ENCODE results near the gene BAHCC1.

The BAHCC1 gene

GRCh38 chr17:81378941-81379511, 16.2 kb upstream of the BAHCC1 start:
- TF ChIP-seq CTCF (IDR thresholded peaks at IDR 0.05; ENCODE audit: extremely low read depth, insufficient read depth, missing control alignments) = no peak
- in situ Hi-C loops (cut with MboI; ENCODE audit: low pct_unique_long_range_greater_than_20kb, low sequenced_read_pairs, unreplicated experiment) = no loop called here
- DNase-seq (ENCODE audit: low spot score) = no peak

- DNase-seq (ENCODE audit: low spot score) = no peak
- in situ Hi-C loops (cut with MboI; ENCODE audit: low pct_unique_long_range_greater_than_20kb, low sequenced_read_pairs, unreplicated experiment) = no loop called here
- no peak for TF ChIP-seq CTCF (IDR thresholded peaks at IDR 0.05; ENCODE audit: extremely low read depth, insufficient read depth, missing control alignments)
These were observed 15.7 kb upstream of the BAHCC1 start for GRCh38 chr17:81379523-81379942.

- TF ChIP-seq CTCF (IDR thresholded peaks at IDR 0.05; ENCODE audit: extremely low read depth, insufficient read depth, missing control alignments) = no peak
- no peak for DNase-seq (ENCODE audit: low spot score)
- in situ Hi-C loops (cut with MboI; ENCODE audit: low pct_unique_long_range_greater_than_20kb, low sequenced_read_pairs, unreplicated experiment) = no loop called here
These were observed 15.1 kb upstream of the BAHCC1 start for GRCh38 chr17:81380131-81380530.

GRCh38 chr17:81380666-81381518, 14.4 kb upstream of the BAHCC1 start:
- DNase-seq (ENCODE audit: low spot score) = no peak
- no peak for TF ChIP-seq CTCF (IDR thresholded peaks at IDR 0.05; ENCODE audit: extremely low read depth, insufficient read depth, missing control alignments)
- in situ Hi-C loops (cut with MboI; ENCODE audit: low pct_unique_long_range_greater_than_20kb, low sequenced_read_pairs, unreplicated experiment) = no loop called here

GRCh38 chr17:81381632-81382577, 13.4 kb upstream of the BAHCC1 start:
- TF ChIP-seq CTCF (IDR thresholded peaks at IDR 0.05; ENCODE audit: extremely low read depth, insufficient read depth, missing control alignments) = no peak
- in situ Hi-C loops (cut with MboI; ENCODE audit: low pct_unique_long_range_greater_than_20kb, low sequenced_read_pairs, unreplicated experiment) = no loop called here
- DNase-seq (ENCODE audit: low spot score) = no peak

- in situ Hi-C loops (cut with MboI; ENCODE audit: low pct_unique_long_range_greater_than_20kb, low sequenced_read_pairs, unreplicated experiment) = no loop called here
- no peak for TF ChIP-seq CTCF (IDR thresholded peaks at IDR 0.05; ENCODE audit: extremely low read depth, insufficient read depth, missing control alignments)
- no peak for DNase-seq (ENCODE audit: low spot score)
These were observed 12.4 kb upstream of the BAHCC1 start for GRCh38 chr17:81382851-81383250.

Data from GM13977 (cell line).